ENCODE results near the gene TBC1D22A.
A peak's percentile ranks its signal among the peaks of the same experiment; 100 is the strongest.

TBC1D22A gene, protein sequence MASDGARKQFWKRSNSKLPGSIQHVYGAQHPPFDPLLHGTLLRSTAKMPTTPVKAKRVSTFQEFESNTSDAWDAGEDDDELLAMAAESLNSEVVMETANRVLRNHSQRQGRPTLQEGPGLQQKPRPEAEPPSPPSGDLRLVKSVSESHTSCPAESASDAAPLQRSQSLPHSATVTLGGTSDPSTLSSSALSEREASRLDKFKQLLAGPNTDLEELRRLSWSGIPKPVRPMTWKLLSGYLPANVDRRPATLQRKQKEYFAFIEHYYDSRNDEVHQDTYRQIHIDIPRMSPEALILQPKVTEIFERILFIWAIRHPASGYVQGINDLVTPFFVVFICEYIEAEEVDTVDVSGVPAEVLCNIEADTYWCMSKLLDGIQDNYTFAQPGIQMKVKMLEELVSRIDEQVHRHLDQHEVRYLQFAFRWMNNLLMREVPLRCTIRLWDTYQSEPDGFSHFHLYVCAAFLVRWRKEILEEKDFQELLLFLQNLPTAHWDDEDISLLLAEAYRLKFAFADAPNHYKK

DNA sequence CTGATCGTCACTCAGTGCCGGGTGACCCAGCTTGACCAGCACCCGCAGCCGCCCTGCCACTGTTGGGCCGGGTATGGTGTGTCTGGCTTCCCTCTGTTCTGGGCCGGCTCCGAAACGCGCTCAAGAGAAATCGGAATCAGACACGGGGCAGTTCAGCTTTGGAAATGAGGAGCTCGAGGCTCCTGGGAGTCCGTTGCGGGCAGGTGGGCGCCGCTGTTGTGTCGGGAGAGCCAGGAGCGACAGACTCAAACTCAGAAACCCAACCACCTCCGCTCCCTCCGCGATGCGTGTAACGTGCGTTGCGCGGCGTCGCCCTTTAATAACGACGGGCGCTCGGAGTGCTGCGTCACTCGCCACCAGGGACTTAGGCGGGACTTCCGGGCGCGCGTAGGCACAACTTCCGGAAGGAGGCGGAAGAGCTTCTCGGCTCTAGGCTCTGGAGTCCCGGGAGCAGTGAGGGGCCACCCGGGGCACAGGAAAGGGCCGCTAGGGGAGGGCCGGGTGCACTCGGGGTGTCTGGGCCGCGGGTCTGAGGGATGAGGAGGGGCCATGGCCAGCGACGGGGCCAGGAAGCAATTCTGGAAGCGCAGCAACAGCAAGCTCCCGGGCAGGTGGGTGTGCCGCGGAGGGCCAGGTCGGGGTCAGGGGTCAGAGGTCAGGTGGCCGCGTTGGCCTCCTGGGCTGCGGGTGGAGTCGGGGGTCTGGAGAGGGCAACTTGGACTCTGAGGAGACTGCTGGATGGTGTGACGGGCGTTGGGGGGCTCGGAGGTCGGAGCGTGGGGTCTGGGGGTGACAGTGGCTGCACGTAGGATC, at the start of gene TBC1D22A:
Gene TBC1D22A, plus strand, starts transcription at position 413 of the 813 bp plus-strand sequence. Its CDS starts 137 bp downstream, at position 550.
- no peaks in the 10 kb centered on the region for H3K27me3 Mint-ChIP-seq
- peak; percentile 92 for DNase-seq
- peak within 1 kb of the TSS; percentile 91 to 98 for H3K4me3 Mint-ChIP-seq
- H3K36me3 Mint-ChIP-seq = peaks cover 33 to 61% of the 10 kb centered on the region in 2 donors
- peak; percentile 85 to 86 for ATAC-seq (replicated peaks)
- peaks cover 52 to 71% of the 10 kb centered on the region in 2 donors for H3K4me1 Mint-ChIP-seq
- H3K27ac Mint-ChIP-seq = peak within 1 kb of the TSS; percentile 100
- no peaks in the 10 kb centered on the region for H3K9me3 Mint-ChIP-seq

DNA sequence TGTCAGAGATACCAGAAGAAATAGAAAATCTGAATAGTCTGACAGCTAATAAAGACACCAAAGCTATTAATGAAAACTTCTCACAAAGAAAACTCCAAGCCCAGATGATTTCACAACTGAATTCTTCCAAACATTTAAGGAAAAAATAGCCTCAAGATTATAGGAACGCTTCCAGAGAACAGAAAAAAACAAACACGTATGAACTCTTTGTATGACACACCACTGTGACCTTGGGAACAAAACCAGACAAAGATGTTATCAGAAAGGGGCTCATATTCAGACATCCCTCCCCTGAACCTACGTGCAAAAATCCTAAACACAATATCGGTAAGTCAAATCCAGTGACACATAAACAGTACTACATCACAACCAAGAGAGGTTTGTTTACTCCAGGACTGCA, 47.9 kb upstream of the TBC1D22A start:
- DNase-seq (no peak), ATAC-seq (replicated peaks) (no peak)
- Mint-ChIP-seq H3K27ac (no peak overlapping the region), H3K4me1 (peaks cover 0 to 4% of the 10 kb centered on the region in 2 donors), H3K36me3 (peaks cover 28 to 57% of the 10 kb centered on the region in 2 donors), H3K4me3 (no peak overlapping the region), H3K27me3 (no peaks in the 10 kb centered on the region), H3K9me3 (no peaks in the 10 kb centered on the region)

DNA sequence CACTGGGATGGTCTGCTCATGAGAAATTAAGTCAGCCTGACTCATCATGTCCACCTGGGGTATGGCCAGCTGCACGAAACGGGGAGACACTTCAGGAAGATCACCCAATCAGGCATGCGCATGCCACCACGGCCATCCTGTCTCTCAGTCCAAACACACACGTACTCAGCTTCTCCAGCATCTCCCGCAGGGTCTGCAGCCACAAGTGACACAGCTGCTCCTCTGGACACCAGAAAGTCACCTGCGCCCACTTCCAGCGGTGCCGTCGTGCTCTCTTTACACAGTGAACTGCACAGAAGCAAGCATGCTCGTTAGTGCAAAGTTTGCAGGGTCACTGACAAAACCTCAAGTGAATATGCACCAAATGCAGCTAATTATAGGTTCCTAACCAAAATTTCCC, 42.5 kb upstream of the TBC1D22A start:
- peaks cover 21 to 48% of the 10 kb centered on the region in 2 donors for H3K36me3 Mint-ChIP-seq
- DNase-seq (no peak), ATAC-seq (replicated peaks) (no peak)
- no peaks in the 10 kb centered on the region for H3K27me3 Mint-ChIP-seq
- H3K4me1 Mint-ChIP-seq = peaks cover 9 to 23% of the 10 kb centered on the region in 2 donors
- no peak overlapping the region for H3K27ac Mint-ChIP-seq
- no peaks in the 10 kb centered on the region for H3K9me3 Mint-ChIP-seq
- no peak overlapping the region for H3K4me3 Mint-ChIP-seq

DNA sequence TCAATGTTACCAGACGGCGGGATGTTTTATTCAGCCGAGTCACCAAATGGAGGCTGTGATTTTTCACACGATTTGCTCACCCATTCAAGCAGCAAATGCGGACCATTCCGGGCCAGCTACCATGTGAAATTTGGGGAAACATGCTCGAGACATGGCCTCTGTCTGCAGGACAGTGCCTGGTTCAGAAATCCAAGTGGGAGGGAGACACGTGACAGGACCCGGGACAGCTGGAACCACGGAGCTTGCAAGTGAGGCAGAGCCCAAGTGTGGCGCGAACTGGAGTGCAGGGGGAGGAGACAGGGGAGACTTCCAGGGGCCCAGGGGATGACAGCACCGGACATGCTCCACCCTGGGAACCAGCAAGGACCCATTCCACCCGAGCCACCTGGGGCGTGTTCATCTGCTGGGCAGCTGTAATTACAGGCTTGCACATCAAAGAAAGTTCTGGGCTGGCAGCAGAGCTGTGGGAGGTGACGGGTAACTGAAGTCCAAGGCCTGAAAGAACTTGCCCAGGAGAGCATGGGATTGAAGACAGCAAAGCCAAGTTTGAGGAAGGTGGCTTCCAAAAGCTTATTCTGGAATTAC, 40.9 kb upstream of the TBC1D22A start:
- peaks cover 19 to 42% of the 10 kb centered on the region in 2 donors for H3K36me3 Mint-ChIP-seq
- no peak for ATAC-seq (replicated peaks)
- no peaks in the 10 kb centered on the region for H3K27me3 Mint-ChIP-seq
- no peaks in the 10 kb centered on the region for H3K9me3 Mint-ChIP-seq
- peaks cover 9 to 24% of the 10 kb centered on the region in 2 donors for H3K4me1 Mint-ChIP-seq
- DNase-seq = no peak
- no peak overlapping the region for H3K4me3 Mint-ChIP-seq
- no peak overlapping the region for H3K27ac Mint-ChIP-seq

DNA sequence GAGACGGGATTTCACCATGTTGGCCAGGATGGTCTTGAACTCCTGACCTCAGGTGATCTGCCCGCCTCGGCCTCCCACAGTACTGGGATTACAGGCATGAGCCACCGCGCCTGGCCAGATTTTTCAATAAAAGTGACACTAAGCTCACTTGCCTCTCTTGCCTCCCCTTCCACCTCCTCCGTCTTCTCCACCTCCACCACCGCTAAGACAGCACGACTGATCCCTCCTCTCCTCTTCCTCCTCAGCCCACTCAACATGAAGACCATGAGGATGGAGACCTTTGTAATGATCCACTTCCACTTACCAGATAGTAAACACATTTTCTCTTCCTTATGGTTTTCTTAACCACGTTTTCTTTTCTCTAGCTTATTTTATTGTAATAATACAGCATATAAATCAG, 38.6 kb upstream of the TBC1D22A start:
- Mint-ChIP-seq H3K4me3 (no peak overlapping the region), H3K4me1 (peaks cover 17 to 43% of the 10 kb centered on the region in 2 donors), H3K9me3 (no peaks in the 10 kb centered on the region), H3K36me3 (peaks cover 18 to 37% of the 10 kb centered on the region in 2 donors), H3K27me3 (no peaks in the 10 kb centered on the region), H3K27ac (no peak overlapping the region)
- ATAC-seq (replicated peaks) (no peak), DNase-seq (no peak)

DNA sequence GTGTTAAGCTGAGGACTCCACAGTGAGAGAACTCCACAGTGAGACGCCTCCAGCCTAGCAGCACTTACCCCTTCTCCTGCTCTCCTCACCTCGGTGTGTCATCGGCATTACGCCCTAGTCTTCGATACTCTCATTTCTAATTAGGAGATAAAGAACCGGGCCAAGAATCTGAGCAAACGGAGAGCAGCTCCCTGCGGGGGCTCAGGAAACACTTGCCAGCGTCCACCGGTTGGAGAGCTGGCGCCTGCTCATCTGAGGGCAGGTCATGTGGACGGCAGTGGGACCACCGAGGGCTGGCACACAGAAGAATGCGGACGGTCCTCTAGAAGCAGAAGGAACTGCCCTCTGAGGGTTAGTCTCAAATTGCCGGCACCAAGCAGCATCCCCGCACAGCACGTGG, 37.4 kb upstream of the TBC1D22A start:
- Mint-ChIP-seq H3K27ac (no peak overlapping the region), H3K4me1 (peaks cover 16 to 34% of the 10 kb centered on the region in 2 donors), H3K27me3 (no peaks in the 10 kb centered on the region), H3K9me3 (no peaks in the 10 kb centered on the region), H3K36me3 (peaks cover 11 to 24% of the 10 kb centered on the region in 2 donors), H3K4me3 (no peak overlapping the region)
- no peak for DNase-seq
- ATAC-seq (replicated peaks) = no peak

DNA sequence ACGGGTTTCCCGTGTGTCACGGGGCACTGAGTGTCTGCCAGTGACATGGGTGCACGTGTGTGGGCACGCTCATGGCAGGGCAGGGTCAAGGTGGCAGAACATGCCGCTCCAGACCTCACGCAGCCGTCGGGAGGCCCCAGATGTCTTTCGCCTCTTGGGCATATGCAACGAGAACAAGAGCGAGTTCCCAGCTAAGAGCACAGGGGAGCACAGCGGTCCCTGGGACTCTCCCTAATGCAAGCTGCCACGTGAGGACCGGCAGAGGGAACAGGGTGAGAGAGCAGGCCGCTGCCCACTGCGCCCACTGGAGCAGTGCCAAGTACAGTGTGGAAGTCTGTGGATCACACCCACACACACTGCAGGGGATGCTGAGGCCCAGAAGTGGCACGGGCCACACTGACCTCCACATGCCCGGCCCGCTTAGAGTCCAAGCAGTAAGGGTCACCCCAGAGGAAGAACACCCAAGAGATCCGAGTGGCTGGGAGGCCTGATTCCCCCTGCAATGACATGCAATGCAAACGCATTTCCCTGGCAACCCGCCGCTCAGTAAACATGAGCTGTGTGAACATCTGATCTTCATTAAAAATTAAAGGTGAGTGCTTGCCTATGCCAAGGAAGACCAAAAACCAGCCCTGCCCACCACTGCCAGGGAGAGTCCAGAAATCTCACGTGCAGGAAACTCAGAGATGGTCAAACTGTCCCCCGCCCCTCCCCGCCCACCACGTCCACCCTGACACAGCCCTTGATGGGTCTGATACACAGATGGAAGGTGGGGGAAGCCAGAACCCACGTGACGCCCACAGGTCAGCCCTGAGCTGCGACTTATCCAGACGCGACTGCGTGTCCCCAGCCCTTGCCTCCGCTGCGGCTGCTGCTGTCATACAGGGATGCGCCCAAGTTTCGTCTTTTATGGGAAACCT, 36.1 kb upstream of the TBC1D22A start:
- no peak overlapping the region for H3K27ac Mint-ChIP-seq
- DNase-seq (no peak), ATAC-seq (replicated peaks) (peak in 1 of 2 donors; percentile 16)
- peaks cover 11 to 29% of the 10 kb centered on the region in 2 donors for H3K36me3 Mint-ChIP-seq
- H3K4me1 Mint-ChIP-seq = peaks cover 20 to 41% of the 10 kb centered on the region in 2 donors
- no peaks in the 10 kb centered on the region for H3K9me3 Mint-ChIP-seq
- no peak overlapping the region for H3K4me3 Mint-ChIP-seq
- no peaks in the 10 kb centered on the region for H3K27me3 Mint-ChIP-seq

DNA sequence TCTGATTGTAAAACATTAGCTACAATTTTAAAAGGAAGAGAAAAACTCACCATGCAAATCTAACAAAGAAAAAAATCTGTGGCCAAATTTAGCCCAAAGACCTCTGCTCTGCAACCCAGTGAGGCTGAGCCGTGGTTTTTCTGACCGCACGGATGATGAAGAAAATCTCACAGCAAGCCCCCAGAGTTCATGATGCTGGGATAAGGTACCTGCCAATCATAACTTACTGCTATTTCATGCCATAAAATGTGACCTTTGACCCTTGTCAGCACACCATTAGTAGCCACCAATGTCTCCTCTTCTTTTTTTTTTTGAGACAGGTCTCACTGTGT, 35.5 kb upstream of the TBC1D22A start:
- Mint-ChIP-seq H3K27ac (no peak overlapping the region), H3K4me3 (no peak overlapping the region), H3K4me1 (peaks cover 25 to 47% of the 10 kb centered on the region in 2 donors), H3K36me3 (peaks cover 17 to 33% of the 10 kb centered on the region in 2 donors), H3K27me3 (no peaks in the 10 kb centered on the region), H3K9me3 (no peaks in the 10 kb centered on the region)
- no peak for DNase-seq
- ATAC-seq (replicated peaks) = peak; percentile 12 to 34

DNA sequence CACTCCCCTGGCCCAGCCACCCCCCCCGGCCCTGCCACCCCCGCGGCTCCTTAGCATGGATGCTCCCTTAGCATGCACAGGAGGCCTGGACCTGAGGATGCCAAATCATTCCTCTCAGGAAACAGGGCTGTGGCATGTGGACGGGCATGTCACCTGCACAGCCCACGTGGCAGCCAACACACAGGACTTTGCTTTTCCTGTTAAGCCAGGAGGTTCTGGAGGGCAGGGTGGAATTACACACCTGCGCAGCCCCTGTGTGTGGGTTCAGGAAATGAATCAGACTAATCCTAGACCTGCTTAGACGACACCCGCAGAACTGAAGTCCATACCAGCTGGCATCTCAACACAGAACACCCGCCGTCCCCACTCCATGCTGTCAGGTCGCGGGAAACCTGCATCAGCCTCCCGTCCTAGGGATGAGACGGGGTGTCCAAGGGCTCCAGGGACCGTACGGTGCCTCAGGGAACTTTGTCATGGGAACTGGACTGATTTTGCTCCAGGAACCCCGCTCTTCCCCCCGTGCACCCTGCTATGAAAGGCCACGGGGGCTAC, 34.6 kb upstream of the TBC1D22A start:
- Mint-ChIP-seq H3K36me3 (peaks cover 17 to 29% of the 10 kb centered on the region in 2 donors), H3K27me3 (no peaks in the 10 kb centered on the region), H3K27ac (peak overlapping the region; percentile 51), H3K9me3 (no peaks in the 10 kb centered on the region), H3K4me1 (peaks cover 25 to 51% of the 10 kb centered on the region in 2 donors), H3K4me3 (no peak overlapping the region)
- no peak for DNase-seq
- no peak for ATAC-seq (replicated peaks)

DNA sequence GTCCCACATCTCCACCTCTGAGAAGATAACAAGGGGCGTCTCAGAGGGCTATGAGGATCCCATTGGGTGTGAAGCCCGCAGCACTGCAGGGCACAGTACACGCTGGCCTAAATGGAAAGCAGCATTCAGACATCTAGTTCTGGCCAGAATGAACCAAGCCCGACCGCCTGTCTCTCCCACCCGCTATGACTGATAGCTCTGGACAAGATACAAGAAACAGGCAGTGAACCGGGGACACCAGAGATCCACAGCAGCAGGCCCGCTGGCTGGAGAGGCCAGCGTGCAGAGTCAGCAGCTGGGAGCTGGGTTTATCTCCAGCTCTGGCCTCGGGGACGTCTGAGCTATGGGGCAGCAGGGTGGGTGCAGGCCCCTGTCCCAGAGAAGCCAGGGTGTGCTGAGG, 34.0 kb upstream of the TBC1D22A start:
- Mint-ChIP-seq H3K36me3 (peaks cover 17 to 27% of the 10 kb centered on the region in 2 donors), H3K9me3 (no peaks in the 10 kb centered on the region), H3K27ac (peak overlapping the region; percentile 20), H3K4me1 (peaks cover 25 to 51% of the 10 kb centered on the region in 2 donors), H3K4me3 (no peak overlapping the region), H3K27me3 (no peaks in the 10 kb centered on the region)
- ATAC-seq (replicated peaks) (no peak), DNase-seq (no peak)

DNA sequence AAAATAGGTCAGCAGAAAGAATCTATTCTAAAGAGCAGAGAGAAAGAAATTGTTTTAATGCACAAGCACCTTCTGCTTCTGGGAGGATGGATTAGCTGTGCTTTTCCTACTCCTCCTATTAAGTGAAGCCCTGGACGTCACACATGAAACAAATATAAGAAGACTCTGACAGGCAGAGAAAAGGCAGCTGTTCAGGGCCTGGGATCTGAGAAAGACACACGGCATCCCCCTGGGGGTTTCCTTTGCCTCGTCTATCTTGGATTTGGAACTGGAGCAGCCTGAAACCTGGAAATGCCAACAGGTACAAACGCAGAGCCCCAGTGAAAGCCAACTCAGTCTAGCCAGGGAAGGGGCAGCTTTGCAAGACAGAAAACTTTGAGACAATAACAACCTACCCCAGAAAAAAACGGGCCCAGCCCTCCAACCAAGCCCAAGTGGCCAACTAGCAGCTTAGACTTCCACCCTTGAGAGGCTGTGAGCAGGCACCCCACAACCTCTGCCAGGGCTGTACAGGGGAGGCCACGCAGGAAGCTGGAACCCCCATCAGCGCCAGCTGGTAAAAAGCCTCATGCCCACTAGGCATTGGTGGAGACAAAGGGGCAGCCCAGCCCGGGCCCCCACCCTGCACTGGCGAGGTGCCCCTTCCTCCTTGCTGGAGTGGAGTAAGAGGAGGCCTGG, 31.7 kb upstream of the TBC1D22A start:
- H3K4me1 Mint-ChIP-seq = peaks cover 34 to 65% of the 10 kb centered on the region in 2 donors
- H3K27me3 Mint-ChIP-seq = no peaks in the 10 kb centered on the region
- no peak for DNase-seq
- H3K9me3 Mint-ChIP-seq = no peaks in the 10 kb centered on the region
- H3K36me3 Mint-ChIP-seq = peaks cover 12 to 19% of the 10 kb centered on the region in 2 donors
- no peak overlapping the region for H3K27ac Mint-ChIP-seq
- no peak for ATAC-seq (replicated peaks)
- no peak overlapping the region for H3K4me3 Mint-ChIP-seq

DNA sequence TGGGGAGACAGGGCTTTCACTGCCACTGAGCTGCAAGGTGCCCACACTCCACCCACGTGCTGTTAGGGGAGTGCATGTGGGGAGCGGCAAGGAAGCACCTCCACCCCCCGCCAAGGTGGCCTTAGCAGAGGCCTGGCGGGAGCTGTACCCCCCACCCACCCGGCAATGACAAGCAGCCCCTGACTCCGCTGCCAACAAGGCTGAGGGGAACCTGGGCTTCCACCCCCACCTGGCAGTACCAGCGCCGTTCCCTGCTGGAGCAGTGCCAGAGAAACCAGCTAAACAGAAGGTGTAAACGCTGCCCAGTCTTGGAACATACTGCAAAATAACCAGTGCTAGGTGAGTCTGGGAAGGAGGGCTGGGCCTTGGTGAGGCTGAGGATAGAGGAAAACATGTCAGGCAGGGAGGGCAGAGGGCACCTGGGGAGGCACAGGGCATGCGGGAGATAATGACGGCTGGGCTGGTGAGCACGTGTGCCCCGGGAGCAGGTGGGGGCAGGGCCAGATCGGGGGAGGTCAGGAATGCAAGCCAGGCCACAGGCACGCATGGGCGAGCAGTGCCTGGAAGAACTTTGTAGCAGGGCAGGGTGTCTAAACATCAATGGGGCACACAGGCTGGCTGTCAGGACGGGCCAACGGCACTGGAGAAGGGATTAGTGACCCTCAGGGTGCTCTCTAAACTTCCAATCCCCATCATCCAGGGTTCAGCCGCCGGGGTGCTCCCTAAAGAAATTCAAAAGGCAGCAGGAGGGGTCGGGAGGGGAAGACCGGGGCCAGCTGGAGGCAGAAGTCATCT, 31.0 kb upstream of the TBC1D22A start:
- Mint-ChIP-seq H3K9me3 (no peaks in the 10 kb centered on the region), H3K27ac (no peak overlapping the region), H3K4me3 (no peak overlapping the region), H3K4me1 (peaks cover 40 to 72% of the 10 kb centered on the region in 2 donors), H3K27me3 (no peaks in the 10 kb centered on the region), H3K36me3 (peaks cover 12 to 19% of the 10 kb centered on the region in 2 donors)
- ATAC-seq (replicated peaks) (no peak), DNase-seq (no peak)
